ENCODE measurements around the gene GTF2I. TPM values are rescaled to one million over a fixed set of nuclear protein-coding genes. Genes with fewer than 3 reads are reported as not detected.

The GTF2I gene
- total and polyA plus RNA-seq, 4 donors, result 27.4 to 97.9 (median 65.8) TPM

DNA sequence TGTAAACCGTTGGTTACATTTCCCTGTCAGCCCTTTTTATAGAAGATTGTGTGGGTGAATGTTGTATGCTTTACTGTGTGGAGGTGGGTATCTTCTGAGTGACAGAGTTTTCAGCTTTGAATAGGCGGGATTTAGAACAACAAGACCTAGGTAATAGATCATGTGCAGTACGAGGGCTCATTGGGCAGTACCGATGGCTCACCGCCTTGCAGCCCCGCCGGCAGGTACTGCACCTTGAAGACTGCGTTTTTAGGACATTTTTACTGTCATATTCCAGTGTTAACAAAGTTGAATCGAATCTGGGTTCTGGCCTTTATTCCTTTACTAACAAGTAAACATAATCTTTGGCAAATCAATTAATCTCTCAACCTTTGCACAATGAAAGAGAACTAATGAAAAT, 60.4 kb downstream of the GTF2I start:
- Histone ChIP-seq H3K27ac (ENCODE audit: low read depth in 1 of 2, low read length in 2 of 2) (peak overlapping the region; percentile 9 to 53), H3K9ac (ENCODE audit: low read depth in 1 of 2, low read length in 2 of 2) (no peak overlapping the region), H3K4me1 (ENCODE audit: control insufficient read depth in 4 of 4, insufficient read depth in 4 of 4, low read length in 3 of 4) (peaks cover 2 to 21% (median 17%) of the 10 kb centered on the region in 4 donors), H3K4me3 (ENCODE audit: low read depth in 1 of 3, low read length in 3 of 3) (no peak overlapping the region), H3K9me3 (ENCODE audit: control insufficient read depth in 4 of 4, low read length in 3 of 4) (peaks cover 0 to 5% (median 1%) of the 10 kb centered on the region in 4 donors), H3K36me3 (ENCODE audit: control insufficient read depth in 4 of 4, insufficient read depth in 3 of 4, low read depth in 1 of 4, low read length in 3 of 4) (peaks cover 1 to 33% (median 20%) of the 10 kb centered on the region in 4 donors), H3K27me3 (ENCODE audit: control insufficient read depth in 4 of 4, insufficient read depth in 4 of 4, low read length in 3 of 4) (no peaks in the 10 kb centered on the region)
- DNase-seq (ENCODE audit: low spot score), result no peak
- TF ChIP-seq RAD21 (IDR thresholded peaks at IDR 0.05) (no peak), TAF1 (conservative IDR thresholded peaks at IDR 0.05) (no peak), HNF4A (conservative IDR thresholded peaks at IDR 0.05) (peak in 1 of 2 donors; percentile 46)
- WGBS, result 38% methylated on average over 9 of the region's 9 CpGs

DNA sequence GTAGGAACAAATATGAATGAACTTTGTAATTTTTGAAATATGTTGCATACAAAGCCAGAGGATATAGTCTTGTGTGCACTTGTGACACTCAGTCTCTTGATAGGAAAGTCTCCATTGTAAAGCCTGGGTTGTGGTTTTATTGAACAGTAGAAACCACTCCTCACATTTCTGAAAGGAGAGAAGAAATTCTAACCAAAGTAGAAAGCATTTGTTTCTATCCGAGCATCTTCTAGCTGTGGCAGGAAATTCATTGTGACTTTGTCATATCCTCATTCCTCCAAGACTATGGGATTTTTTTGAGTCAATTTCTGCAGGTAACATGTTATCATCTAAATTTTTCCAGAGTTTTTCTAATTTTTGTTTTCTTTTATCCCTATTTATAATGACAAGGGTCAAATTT, 60.8 kb downstream of the GTF2I start:
- peaks cover 2 to 29% (median 18%) of the 10 kb centered on the region in 4 donors for H3K36me3 ChIP-seq (ENCODE audit: control insufficient read depth in 4 of 4, insufficient read depth in 3 of 4, low read depth in 1 of 4, low read length in 3 of 4)
- DNase-seq (ENCODE audit: low spot score), result no peak

More for the DNA sequence above, 60.8 kb downstream of the GTF2I start:
- TF ChIP-seq EGR1 (IDR thresholded peaks at IDR 0.05; ENCODE audit: low read depth in 2 of 2) (no peak), MAX (IDR thresholded peaks at IDR 0.05) (no peak), FOXA2 (IDR thresholded peaks at IDR 0.05) (no peak), CTCF (IDR thresholded peaks at IDR 0.05; ENCODE audit: low read depth, low read length, missing input control) (no peak), NR2F2 (IDR thresholded peaks at IDR 0.05) (no peak), ATF3 (IDR thresholded peaks at IDR 0.05) (no peak), RXRA (IDR thresholded peaks at IDR 0.05) (no peak), RAD21 (IDR thresholded peaks at IDR 0.05) (no peak), FOXA1 (IDR thresholded peaks at IDR 0.05) (no peak), HNF4A (conservative IDR thresholded peaks at IDR 0.05) (no peak)
- TF ChIP-seq, protein P1, sequence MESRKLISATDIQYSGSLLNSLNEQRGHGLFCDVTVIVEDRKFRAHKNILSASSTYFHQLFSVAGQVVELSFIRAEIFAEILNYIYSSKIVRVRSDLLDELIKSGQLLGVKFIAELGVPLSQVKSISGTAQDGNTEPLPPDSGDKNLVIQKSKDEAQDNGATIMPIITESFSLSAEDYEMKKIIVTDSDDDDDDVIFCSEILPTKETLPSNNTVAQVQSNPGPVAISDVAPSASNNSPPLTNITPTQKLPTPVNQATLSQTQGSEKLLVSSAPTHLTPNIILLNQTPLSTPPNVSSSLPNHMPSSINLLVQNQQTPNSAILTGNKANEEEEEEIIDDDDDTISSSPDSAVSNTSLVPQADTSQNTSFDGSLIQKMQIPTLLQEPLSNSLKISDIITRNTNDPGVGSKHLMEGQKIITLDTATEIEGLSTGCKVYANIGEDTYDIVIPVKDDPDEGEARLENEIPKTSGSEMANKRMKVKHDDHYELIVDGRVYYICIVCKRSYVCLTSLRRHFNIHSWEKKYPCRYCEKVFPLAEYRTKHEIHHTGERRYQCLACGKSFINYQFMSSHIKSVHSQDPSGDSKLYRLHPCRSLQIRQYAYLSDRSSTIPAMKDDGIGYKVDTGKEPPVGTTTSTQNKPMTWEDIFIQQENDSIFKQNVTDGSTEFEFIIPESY (IDR thresholded peaks at IDR 0.05), result no peak
- Histone ChIP-seq H3K27ac (ENCODE audit: low read depth in 1 of 2, low read length in 2 of 2) (peak overlapping the region in 1 of 2 donors; percentile 53), H3K4me1 (ENCODE audit: control insufficient read depth in 4 of 4, insufficient read depth in 4 of 4, low read length in 3 of 4) (peaks cover 2 to 21% (median 17%) of the 10 kb centered on the region in 4 donors), H3K27me3 (ENCODE audit: control insufficient read depth in 4 of 4, insufficient read depth in 4 of 4, low read length in 3 of 4) (no peaks in the 10 kb centered on the region), H3K9me3 (ENCODE audit: control insufficient read depth in 4 of 4, low read length in 3 of 4) (peaks cover 0 to 4% (median 1%) of the 10 kb centered on the region in 4 donors), H3K9ac (ENCODE audit: low read depth in 1 of 2, low read length in 2 of 2) (no peak overlapping the region), H3K4me3 (ENCODE audit: low read depth in 1 of 3, low read length in 3 of 3) (no peak overlapping the region)
- 72% methylated on average over 1 of the region's 1 CpG for WGBS
